ENCODE results near the gene ARPC5. TPM values are rescaled to one million over a fixed set of nuclear protein-coding genes. Genes with fewer than 3 reads are reported as not detected.

Gene ARPC5
- total and polyA plus RNA-seq, 7 experiments from 2014 or later = 49.9 to 525 (median 105) TPM

GRCh38 chr1:183652107-183652506 is 16.5 kb upstream of the ARPC5 start:
- Mint-ChIP-seq H3K4me3 (peak overlapping the region in 8 of 10 donors; percentile 21 to 75 (median 55)), H3K9me3 (no peaks in the 10 kb centered on the region), H3K36me3 (no peaks in the 10 kb centered on the region), H3K27ac (peak overlapping the region; percentile 87 to 93 (median 90)), H3K27me3 (no peaks in the 10 kb centered on the region), H3K4me1 (peaks cover 22 to 48% (median 36%) of the 10 kb centered on the region in 7 donors)
- no peaks in the 10 kb centered on the region for H3K9me3 ChIP-seq (ENCODE audit: control insufficient read depth in 2 of 3, low read length in 3 of 3)
- no peaks in the 10 kb centered on the region for H3K36me3 ChIP-seq (ENCODE audit: control insufficient read depth in 2 of 3, insufficient read depth in 3 of 3, low read length in 3 of 3)
- peak overlapping the region; percentile 58 for H3K27ac ChIP-seq (ENCODE audit: low read depth, low read length)
- POLR2A ChIA-PET = interaction anchor here (0.5 kb wide), 1 partner anchor 1495 kb away, joined by 3 read pairs; no protein-coding TSS in a partner anchor
- H3K27me3 ChIP-seq (ENCODE audit: control insufficient read depth in 2 of 2, insufficient read depth in 2 of 2, low read length in 2 of 2) = no peaks in the 10 kb centered on the region
- H3K4me1 ChIP-seq (ENCODE audit: control insufficient read depth in 2 of 2, insufficient read depth in 2 of 2, low read length in 2 of 2) = peaks cover 18 to 34% of the 10 kb centered on the region in 2 donors
- intact Hi-C loops (cut with micrococcal nuclease) = loop anchor here (1.0 to 10.0 kb wide), 4 partner anchors 16 to 1043 kb away; partner anchors contain the start of genes COLGALT2 (in 1 of the 2) and TSEN15 (in 1 of the 2)
- DNase-seq (peak in 5 of 9 donors; percentile 13 to 28 (median 21)), ATAC-seq (peak; percentile 68)
- CTCF ChIA-PET = interaction anchor here (1.7 to 6.1 kb wide), 2 partner anchors 32 to 264 kb away, joined by 5 to 130 read pairs; no protein-coding TSS in a partner anchor
- H3K4me3 ChIP-seq (ENCODE audit: low read length) = no peak overlapping the region

GRCh38 chr1:183651612-183652011 is 16.0 kb upstream of the ARPC5 start:
- H3K27me3 ChIP-seq (ENCODE audit: control insufficient read depth in 2 of 2, insufficient read depth in 2 of 2, low read length in 2 of 2) = no peaks in the 10 kb centered on the region
- H3K9me3 ChIP-seq (ENCODE audit: control insufficient read depth in 2 of 3, low read length in 3 of 3) = no peaks in the 10 kb centered on the region
- Mint-ChIP-seq H3K4me1 (peaks cover 22 to 48% (median 36%) of the 10 kb centered on the region in 7 donors), H3K36me3 (no peaks in the 10 kb centered on the region), H3K27ac (peak overlapping the region; percentile 87 to 93 (median 90)), H3K9me3 (no peaks in the 10 kb centered on the region), H3K4me3 (peak overlapping the region in 4 of 10 donors; percentile 24 to 58 (median 55)), H3K27me3 (no peaks in the 10 kb centered on the region)
- no peak overlapping the region for H3K4me3 ChIP-seq (ENCODE audit: low read length)
- peaks cover 18 to 34% of the 10 kb centered on the region in 2 donors for H3K4me1 ChIP-seq (ENCODE audit: control insufficient read depth in 2 of 2, insufficient read depth in 2 of 2, low read length in 2 of 2)
- H3K36me3 ChIP-seq (ENCODE audit: control insufficient read depth in 2 of 3, insufficient read depth in 3 of 3, low read length in 3 of 3) = no peaks in the 10 kb centered on the region
- peak overlapping the region; percentile 58 for H3K27ac ChIP-seq (ENCODE audit: low read depth, low read length)
- ChIA-PET POLR2A (no interaction called here), CTCF (interaction anchor here (0.7 to 6.1 kb wide), 3 partner anchors 17 to 264 kb away, joined by 3 to 130 read pairs (median 5); no protein-coding TSS in a partner anchor)
- intact Hi-C loops (cut with micrococcal nuclease) = loop anchor here (1.0 to 10.0 kb wide), 4 partner anchors 15 to 1043 kb away; partner anchors contain the start of genes COLGALT2 (in 1 of the 2) and TSEN15 (in 1 of the 2)
- ATAC-seq (no peak), DNase-seq (no peak)

- Histone ChIP-seq H3K4me3 (ENCODE audit: low read length) (no peak overlapping the region), H3K27ac (ENCODE audit: low read depth, low read length) (no peak overlapping the region), H3K9me3 (ENCODE audit: control insufficient read depth in 2 of 3, low read length in 3 of 3) (no peaks in the 10 kb centered on the region), H3K27me3 (ENCODE audit: control insufficient read depth in 2 of 2, insufficient read depth in 2 of 2, low read length in 2 of 2) (no peaks in the 10 kb centered on the region), H3K36me3 (ENCODE audit: control insufficient read depth in 2 of 3, insufficient read depth in 3 of 3, low read length in 3 of 3) (no peaks in the 10 kb centered on the region), H3K4me1 (ENCODE audit: control insufficient read depth in 2 of 2, insufficient read depth in 2 of 2, low read length in 2 of 2) (peaks cover 18% of the 10 kb centered on the region in 2 donors)
- Mint-ChIP-seq H3K36me3 (no peaks in the 10 kb centered on the region), H3K4me1 (peaks cover 18 to 26% (median 21%) of the 10 kb centered on the region in 7 donors), H3K27me3 (no peaks in the 10 kb centered on the region), H3K27ac (no peak overlapping the region), H3K4me3 (no peak overlapping the region), H3K9me3 (no peaks in the 10 kb centered on the region)
- DNase-seq (no peak), ATAC-seq (no peak)
- CTCF ChIA-PET = interaction anchor here (2.6 kb wide), 1 partner anchor 268 kb away, joined by 11 read pairs; no protein-coding TSS in a partner anchor
- POLR2A ChIA-PET = interaction anchor here (0.7 kb wide), 1 partner anchor 16 kb away, joined by 3 read pairs; no protein-coding TSS in a partner anchor
- intact Hi-C loops (cut with micrococcal nuclease) = no loop called here
Measured at GRCh38 chr1:183648042-183648441, 12.5 kb upstream of the ARPC5 start.

- DNase-seq = no peak
- H3K4me1 ChIP-seq (ENCODE audit: control insufficient read depth in 2 of 2, insufficient read depth in 2 of 2, low read length in 2 of 2) = peaks cover 5 to 6% of the 10 kb centered on the region in 2 donors
- CTCF ChIA-PET = interaction anchor here (0.6 to 3.8 kb wide), 4 partner anchors 8 to 269 kb away, joined by 4 to 18 read pairs (median 8); no protein-coding TSS in a partner anchor
- no peaks in the 10 kb centered on the region for H3K36me3 ChIP-seq (ENCODE audit: control insufficient read depth in 2 of 3, insufficient read depth in 3 of 3, low read length in 3 of 3)
- no peaks in the 10 kb centered on the region for H3K36me3 Mint-ChIP-seq
- H3K27me3 Mint-ChIP-seq = peaks cover 0 to 4% (median 0%) of the 10 kb centered on the region in 5 donors
- no peak overlapping the region for H3K27ac ChIP-seq (ENCODE audit: low read depth, low read length)
- POLR2A ChIA-PET = no interaction called here
- H3K27ac Mint-ChIP-seq = no peak overlapping the region
- H3K9me3 ChIP-seq (ENCODE audit: control insufficient read depth in 2 of 3, low read length in 3 of 3) = no peaks in the 10 kb centered on the region
- H3K4me3 Mint-ChIP-seq = no peak overlapping the region
- no peak overlapping the region for H3K4me3 ChIP-seq (ENCODE audit: low read length)
- H3K27me3 ChIP-seq (ENCODE audit: control insufficient read depth in 2 of 2, insufficient read depth in 2 of 2, low read length in 2 of 2) = no peaks in the 10 kb centered on the region
- ATAC-seq = no peak
- intact Hi-C loops (cut with micrococcal nuclease) = no loop called here
- H3K4me1 Mint-ChIP-seq = peaks cover 6 to 13% (median 9%) of the 10 kb centered on the region in 7 donors
- H3K9me3 Mint-ChIP-seq = no peaks in the 10 kb centered on the region
Measured at GRCh38 chr1:183646776-183647175, 11.2 kb upstream of the ARPC5 start.

GRCh38 chr1:183645531-183645930 is 9.9 kb upstream of the ARPC5 start:
- Mint-ChIP-seq H3K4me1 (peaks cover 0 to 9% (median 2%) of the 10 kb centered on the region in 7 donors), H3K27me3 (peaks cover 0 to 12% (median 0%) of the 10 kb centered on the region in 5 donors), H3K36me3 (no peaks in the 10 kb centered on the region), H3K4me3 (no peak overlapping the region), H3K27ac (no peak overlapping the region), H3K9me3 (no peaks in the 10 kb centered on the region)
- intact Hi-C loops (cut with micrococcal nuclease) = no loop called here
- ChIA-PET CTCF (interaction anchor here (0.6 to 3.8 kb wide), 3 partner anchors 9 to 270 kb away, joined by 3 to 18 read pairs (median 8); no protein-coding TSS in a partner anchor), POLR2A (no interaction called here)
- Histone ChIP-seq H3K36me3 (ENCODE audit: control insufficient read depth in 2 of 3, insufficient read depth in 3 of 3, low read length in 3 of 3) (no peaks in the 10 kb centered on the region), H3K9me3 (ENCODE audit: control insufficient read depth in 2 of 3, low read length in 3 of 3) (no peaks in the 10 kb centered on the region), H3K4me1 (ENCODE audit: control insufficient read depth in 2 of 2, insufficient read depth in 2 of 2, low read length in 2 of 2) (no peaks in the 10 kb centered on the region), H3K4me3 (ENCODE audit: low read length) (no peak overlapping the region), H3K27ac (ENCODE audit: low read depth, low read length) (no peak overlapping the region), H3K27me3 (ENCODE audit: control insufficient read depth in 2 of 2, insufficient read depth in 2 of 2, low read length in 2 of 2) (no peaks in the 10 kb centered on the region)
- DNase-seq = no peak
- no peak for ATAC-seq

GRCh38 chr1:183642166-183642565 is 6.6 kb upstream of the ARPC5 start:
- no peaks in the 10 kb centered on the region for H3K36me3 ChIP-seq (ENCODE audit: control insufficient read depth in 2 of 3, insufficient read depth in 3 of 3, low read length in 3 of 3)
- H3K9me3 ChIP-seq (ENCODE audit: control insufficient read depth in 2 of 3, low read length in 3 of 3) = no peaks in the 10 kb centered on the region
- intact Hi-C loops (cut with micrococcal nuclease) = no loop called here
- Mint-ChIP-seq H3K9me3 (no peaks in the 10 kb centered on the region), H3K4me1 (peaks cover 2 to 20% (median 9%) of the 10 kb centered on the region in 7 donors), H3K4me3 (no peak overlapping the region), H3K27ac (no peak overlapping the region), H3K27me3 (peaks cover 0 to 25% (median 0%) of the 10 kb centered on the region in 5 donors), H3K36me3 (no peaks in the 10 kb centered on the region)
- ChIA-PET CTCF (no interaction called here), POLR2A (no interaction called here)
- no peak overlapping the region for H3K27ac ChIP-seq (ENCODE audit: low read depth, low read length)
- ATAC-seq (no peak), DNase-seq (no peak)
- no peak overlapping the region for H3K4me3 ChIP-seq (ENCODE audit: low read length)
- H3K4me1 ChIP-seq (ENCODE audit: control insufficient read depth in 2 of 2, insufficient read depth in 2 of 2, low read length in 2 of 2) = no peaks in the 10 kb centered on the region
- no peaks in the 10 kb centered on the region for H3K27me3 ChIP-seq (ENCODE audit: control insufficient read depth in 2 of 2, insufficient read depth in 2 of 2, low read length in 2 of 2)
